DMS53 treated with DMSO at 0.1 percent for 48 hours (cell line): ENCODE results near the gene SAG.

ENCODE experiments used
- DNase-seq: peaks from one replicate; lab custom pipeline; 2025; ENCODE audit not compliant: unreplicated experiment; lab: John Stamatoyannopoulos, UW

SAG gene

GRCh38 chr2:233375490-233376314, 68.1 kb downstream of the SAG start:
- DNase-seq, result peak; percentile 13

GRCh38 chr2:233379034-233379433, 71.4 kb downstream of the SAG start:
- no peak for DNase-seq

- no peak for DNase-seq
Measured at GRCh38 chr2:233379441-233379840, 71.8 kb downstream of the SAG start.

GRCh38 chr2:233380132-233380895, 72.7 kb downstream of the SAG start:
- DNase-seq, result no peak

GRCh38 chr2:233380995-233381637, 73.5 kb downstream of the SAG start:
- no peak for DNase-seq

GRCh38 chr2:233381638-233381995, 74.0 kb downstream of the SAG start:
- no peak for DNase-seq

GRCh38 chr2:233384015-233384414, 76.4 kb downstream of the SAG start:
- no peak for DNase-seq

- no peak for DNase-seq
Measured at GRCh38 chr2:233384811-233385488, 77.3 kb downstream of the SAG start.

- no peak for DNase-seq
Measured at GRCh38 chr2:233385489-233386044, 78.0 kb downstream of the SAG start.

GRCh38 chr2:233386382-233387041, 78.9 kb downstream of the SAG start:
- DNase-seq, result no peak

GRCh38 chr2:233387225-233387624, 79.6 kb downstream of the SAG start:
- DNase-seq, result no peak

GRCh38 chr2:233387667-233388528, 80.3 kb downstream of the SAG start:
- DNase-seq, result no peak

- no peak for DNase-seq
Measured at GRCh38 chr2:233389601-233390125, 82.0 kb downstream of the SAG start.

- no peak for DNase-seq
Measured at GRCh38 chr2:233395687-233396086, 88.1 kb downstream of the SAG start.
